WERI-Rb-1 (cell line): ENCODE results near the gene CGNL1.

ENCODE experiments used
- DNase-seq: peaks from one replicate; pipeline ENCODE4 v3.0.0-alpha.2; 2020
- H3K27ac ChIP-seq: fragments of 250-450 bp; sonication (Bioruptor Pico); 2 replicates; pipeline ENCODE4 v1.5.1; 2020; ENCODE audit warnings: mild to moderate bottlenecking, moderate library complexity
- H3K27me3 ChIP-seq: fragments of 250-450 bp; sonication (Bioruptor Pico); 2 replicates; pipeline ENCODE4 v1.5.1; 2021; ENCODE audit warnings: mild to moderate bottlenecking, low read depth, moderate library complexity; ENCODE audit not compliant: insufficient read depth, severe bottlenecking
- H3K36me3 ChIP-seq: fragments of 250-450 bp; sonication (Bioruptor Pico); 2 replicates; pipeline ENCODE4 v1.5.1; 2020; ENCODE audit warnings: mild to moderate bottlenecking, moderate library complexity
- H3K4me3 ChIP-seq: 2 replicates; pipeline ENCODE4 v1.5.1; 2011; ENCODE audit warnings: low read depth, mild to moderate bottlenecking, control low read depth, low read length
- H3K9me3 ChIP-seq: fragments of 250-450 bp; sonication (Bioruptor Pico); 2 replicates; pipeline ENCODE4 v1.5.1; 2021; ENCODE audit warnings: mild to moderate bottlenecking, moderate library complexity; ENCODE audit not compliant: severe bottlenecking
- TF ChIP-seq, protein P1 (sequence below): IDR thresholded peaks from 2 replicates; pipeline ENCODE4 v1.5.1; 2011; ENCODE audit warnings: low read depth, mild to moderate bottlenecking, control low read depth, inconsistent platforms, low read length

CGNL1 gene

DNA sequence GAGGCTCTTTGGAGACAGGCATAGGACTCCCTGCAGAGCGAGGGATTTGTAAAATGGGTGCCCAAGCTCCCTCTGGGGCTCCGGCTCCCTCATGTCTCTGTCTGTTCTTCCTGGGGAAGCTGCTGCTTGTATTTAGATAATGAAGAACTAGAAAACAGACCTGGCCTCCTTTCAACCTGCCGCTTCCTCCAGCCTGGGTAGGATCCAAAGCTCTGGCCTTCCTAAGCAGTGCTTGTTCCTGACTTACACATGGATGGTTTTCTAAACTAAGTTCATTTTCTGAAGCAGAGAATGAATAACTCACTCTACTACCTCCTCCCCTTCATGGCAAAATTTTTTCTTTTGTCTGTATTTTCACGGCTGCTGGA is 178.5 kb downstream of the CGNL1 start:
- Histone ChIP-seq H3K27me3 (no peaks in the 10 kb centered on the region), H3K36me3 (0 out of 2 replicates have a peak, but pooled peaks cover 3% of the 10 kb centered on the region), H3K27ac (peak overlapping the region; percentile 96), H3K4me3 (peak overlapping the region; percentile 1), H3K9me3 (peaks cover 11% of the 10 kb centered on the region)
- TF ChIP-seq, protein P1, sequence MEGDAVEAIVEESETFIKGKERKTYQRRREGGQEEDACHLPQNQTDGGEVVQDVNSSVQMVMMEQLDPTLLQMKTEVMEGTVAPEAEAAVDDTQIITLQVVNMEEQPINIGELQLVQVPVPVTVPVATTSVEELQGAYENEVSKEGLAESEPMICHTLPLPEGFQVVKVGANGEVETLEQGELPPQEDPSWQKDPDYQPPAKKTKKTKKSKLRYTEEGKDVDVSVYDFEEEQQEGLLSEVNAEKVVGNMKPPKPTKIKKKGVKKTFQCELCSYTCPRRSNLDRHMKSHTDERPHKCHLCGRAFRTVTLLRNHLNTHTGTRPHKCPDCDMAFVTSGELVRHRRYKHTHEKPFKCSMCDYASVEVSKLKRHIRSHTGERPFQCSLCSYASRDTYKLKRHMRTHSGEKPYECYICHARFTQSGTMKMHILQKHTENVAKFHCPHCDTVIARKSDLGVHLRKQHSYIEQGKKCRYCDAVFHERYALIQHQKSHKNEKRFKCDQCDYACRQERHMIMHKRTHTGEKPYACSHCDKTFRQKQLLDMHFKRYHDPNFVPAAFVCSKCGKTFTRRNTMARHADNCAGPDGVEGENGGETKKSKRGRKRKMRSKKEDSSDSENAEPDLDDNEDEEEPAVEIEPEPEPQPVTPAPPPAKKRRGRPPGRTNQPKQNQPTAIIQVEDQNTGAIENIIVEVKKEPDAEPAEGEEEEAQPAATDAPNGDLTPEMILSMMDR: no peak
- no peak for DNase-seq

DNA sequence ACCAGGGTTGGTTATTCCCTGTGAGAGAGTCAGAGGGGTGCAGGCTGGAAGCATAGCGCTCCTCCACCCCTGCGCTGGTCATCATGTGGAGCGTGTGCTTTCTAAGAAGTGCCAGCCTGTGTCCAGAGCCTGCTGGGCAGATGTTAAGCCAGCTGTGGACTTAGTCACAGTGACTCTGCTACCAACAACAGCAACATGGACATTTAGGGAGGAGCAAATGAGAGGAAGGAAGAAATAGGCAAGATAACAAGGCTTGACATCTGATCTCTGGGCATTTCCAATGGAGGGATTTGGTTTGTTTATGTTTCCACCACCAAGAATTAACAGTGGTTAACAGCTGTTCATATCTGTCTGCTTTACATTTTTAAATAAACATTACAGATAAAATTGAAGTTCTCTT is 179.0 kb downstream of the CGNL1 start:
- TF ChIP-seq, protein P1: no peak
- no peak for DNase-seq

GRCh38 chr15:57556040-57556439 is 179.7 kb downstream of the CGNL1 start:
- H3K36me3 ChIP-seq: no peaks in the 10 kb centered on the region
- no peak overlapping the region for H3K4me3 ChIP-seq
- no peaks in the 10 kb centered on the region for H3K27me3 ChIP-seq
- TF ChIP-seq, protein P1: no peak
- H3K9me3 ChIP-seq: peaks cover 11% of the 10 kb centered on the region
- no peak for DNase-seq
- peak overlapping the region; percentile 96 for H3K27ac ChIP-seq

More for the DNA sequence above, 179.0 kb downstream of the CGNL1 start:
- Histone ChIP-seq H3K4me3 (no peak overlapping the region), H3K27ac (peak overlapping the region; percentile 96), H3K9me3 (peaks cover 11% of the 10 kb centered on the region), H3K36me3 (0 out of 2 replicates have a peak, but pooled peaks cover 3% of the 10 kb centered on the region), H3K27me3 (no peaks in the 10 kb centered on the region)

GRCh38 chr15:57557267-57557666 is 181.0 kb downstream of the CGNL1 start:
- Histone ChIP-seq H3K27ac (no peak overlapping the region), H3K36me3 (no peaks in the 10 kb centered on the region), H3K9me3 (peaks cover 11% of the 10 kb centered on the region), H3K4me3 (no peak overlapping the region), H3K27me3 (no peaks in the 10 kb centered on the region)
- TF ChIP-seq, protein P1: no peak
- DNase-seq: peak; percentile 41

- H3K27ac ChIP-seq: no peak overlapping the region
- no peaks in the 10 kb centered on the region for H3K27me3 ChIP-seq
- no peaks in the 10 kb centered on the region for H3K36me3 ChIP-seq
- TF ChIP-seq, protein P1: no peak
- H3K4me3 ChIP-seq: no peak overlapping the region
- H3K9me3 ChIP-seq: peaks cover 11% of the 10 kb centered on the region
- no peak for DNase-seq
These were observed 181.5 kb downstream of the CGNL1 start for GRCh38 chr15:57557810-57558209.

- H3K27me3 ChIP-seq: no peaks in the 10 kb centered on the region
- H3K36me3 ChIP-seq: no peaks in the 10 kb centered on the region
- DNase-seq: peak; percentile 83
- H3K27ac ChIP-seq: no peak overlapping the region
- H3K9me3 ChIP-seq: peaks cover 11% of the 10 kb centered on the region
- no peak overlapping the region for H3K4me3 ChIP-seq
- TF ChIP-seq, protein P1: peak; percentile 86
These were observed 183.6 kb downstream of the CGNL1 start for GRCh38 chr15:57559875-57560274.
